CD8-positive, alpha-beta memory T cell (primary cell): Measurements from ENCODE around the gene KRT72. TPM values are rescaled to one million over a fixed set of nuclear protein-coding genes. Genes with fewer than 3 reads are reported as not detected.

Source experiments
- CTCF ChIA-PET: fragments of 350-600 bp; sonication (Branson Sonifier 250); formaldehyde crosslinking; loops from one replicate; lab custom pipeline; 2021; ENCODE audit warnings: antibody characterized with exemption; lab: Charles Lee
- POLR2A ChIA-PET: fragments of 350-600 bp; sonication (Branson Sonifier 250); formaldehyde crosslinking; loops from one replicate; lab custom pipeline; 2021; ENCODE audit warnings: antibody characterized with exemption; lab: Charles Lee
- DNase-seq, 5 donors: peaks; one replicate each; pipeline versions ENCODE4 v3.0.0 to v3.0.0-alpha.2; 2020 to 2022; ENCODE audit warnings: mixed read lengths in 1 of 5
- H3K27ac ChIP-seq: one replicate; pipeline ENCODE4 v1.7.0; 2013; ENCODE audit warnings: low read depth, mild to moderate bottlenecking, low read length, moderate library complexity
- H3K27me3 ChIP-seq: 2 replicates; pipeline ENCODE4 v1.7.0; 2013; ENCODE audit warnings: low read length, mild to moderate bottlenecking; ENCODE audit not compliant: insufficient read depth, poor library complexity, severe bottlenecking
- H3K36me3 ChIP-seq: 2 replicates; pipeline ENCODE4 v1.7.0; 2013; ENCODE audit warnings: mild to moderate bottlenecking, low read length, moderate library complexity; ENCODE audit not compliant: insufficient read depth
- H3K4me1 ChIP-seq: 2 replicates; pipeline ENCODE4 v1.7.0; 2013; ENCODE audit warnings: mild to moderate bottlenecking, low read length, moderate library complexity; ENCODE audit not compliant: insufficient read depth
- H3K4me3 ChIP-seq: 2 replicates; pipeline ENCODE4 v1.7.0; 2013; ENCODE audit warnings: mild to moderate bottlenecking, low read length
- H3K9me3 ChIP-seq: 2 replicates; pipeline ENCODE4 v1.7.0; 2013; ENCODE audit warnings: mild to moderate bottlenecking, low read length
- H3K27ac Mint-ChIP-seq, 8 donors: one replicate each; pipeline ENCODE4 v1.8.0; 2020 to 2021; ENCODE audit warnings: mixed read lengths in 8 of 8, mild to moderate bottlenecking in 6 of 8, inconsistent platforms in 3 of 8, moderate library complexity in 3 of 8
- H3K27me3 Mint-ChIP-seq, 2 donors: one replicate each; pipeline ENCODE4 v1.8.0; 2020 to 2021; ENCODE audit warnings: mixed read lengths in 2 of 2, mild to moderate bottlenecking in 1 of 2, moderate library complexity in 1 of 2
- H3K36me3 Mint-ChIP-seq, 3 donors: one replicate each; pipeline ENCODE4 v1.8.0; 2020 to 2021; ENCODE audit warnings: mixed read lengths in 3 of 3, inconsistent platforms in 1 of 3, mild to moderate bottlenecking in 1 of 3
- H3K4me1 Mint-ChIP-seq, 3 donors: one replicate each; pipeline ENCODE4 v1.8.0; 2020 to 2021; ENCODE audit warnings: mixed read lengths in 3 of 3, inconsistent platforms in 1 of 3, mild to moderate bottlenecking in 1 of 3
- H3K4me3 Mint-ChIP-seq, 7 donors: one replicate each; pipeline ENCODE4 v1.8.0; 2020 to 2021; ENCODE audit warnings: mixed read lengths in 7 of 7, mild to moderate bottlenecking in 6 of 7, moderate library complexity in 4 of 7, inconsistent platforms in 2 of 7
- H3K9me3 Mint-ChIP-seq, 5 donors: one replicate each; pipeline ENCODE4 v1.8.0; 2020 to 2022; ENCODE audit warnings: mixed read lengths in 5 of 5, mild to moderate bottlenecking in 3 of 5, moderate library complexity in 2 of 5, inconsistent platforms in 1 of 5
- polyA plus RNA-seq: library from polyadenylated mRNA; unstranded; fragments of 300-500 nt; fragmentation: Illumina TruSeq; gene quantifications from one replicate; pipeline ENCODE4 v1.2.3, GENCODE V29; 2021
- total RNA-seq, 2 experiments: library from RNA; stranded (reverse); gene quantifications; one replicate each; pipeline ENCODE4 v1.2.3, GENCODE V29; 2021

The KRT72 gene
- total and polyA plus RNA-seq, 3 experiments from 2014 or later: not detected

- Mint-ChIP-seq H3K9me3 (no peaks in the 10 kb centered on the region), H3K4me3 (no peak overlapping the region), H3K27ac (peak overlapping the region in 1 of 8 donors; percentile 26), H3K36me3 (no peaks in the 10 kb centered on the region), H3K27me3 (peaks cover 9 to 13% of the 10 kb centered on the region in 2 donors), H3K4me1 (peaks cover 24 to 33% (median 25%) of the 10 kb centered on the region in 3 donors)
- Histone ChIP-seq H3K9me3 (no peaks in the 10 kb centered on the region), H3K36me3 (no peaks in the 10 kb centered on the region), H3K27me3 (no peaks in the 10 kb centered on the region), H3K27ac (no peak overlapping the region), H3K4me1 (peaks cover 43% of the 10 kb centered on the region), H3K4me3 (no peak overlapping the region)
- POLR2A ChIA-PET: no interaction called here
- CTCF ChIA-PET: interaction anchor here (1.4 to 13.9 kb wide), 3 partner anchors 15 to 297 kb away, joined by 4 to 276 read pairs (median 6); partner anchors contain the start of gene KRT1
- DNase-seq: no peak
These were observed 19.8 kb downstream of the KRT72 start for GRCh38 chr12:52581481-52581880.

GRCh38 chr12:52581066-52581465, 20.2 kb downstream of the KRT72 start:
- Mint-ChIP-seq H3K9me3 (no peaks in the 10 kb centered on the region), H3K27me3 (peaks cover 9 to 17% of the 10 kb centered on the region in 2 donors), H3K36me3 (no peaks in the 10 kb centered on the region), H3K4me3 (no peak overlapping the region), H3K27ac (peak overlapping the region in 1 of 8 donors; percentile 26), H3K4me1 (peaks cover 20 to 29% (median 21%) of the 10 kb centered on the region in 3 donors)
- POLR2A ChIA-PET: no interaction called here
- Histone ChIP-seq H3K27me3 (no peaks in the 10 kb centered on the region), H3K4me3 (no peak overlapping the region), H3K36me3 (no peaks in the 10 kb centered on the region), H3K4me1 (peaks cover 39% of the 10 kb centered on the region), H3K27ac (no peak overlapping the region), H3K9me3 (no peaks in the 10 kb centered on the region)
- DNase-seq: no peak
- CTCF ChIA-PET: interaction anchor here (13.9 kb wide), 1 partner anchor 297 kb away, joined by 276 read pairs; no protein-coding TSS in a partner anchor

- Histone ChIP-seq H3K36me3 (no peaks in the 10 kb centered on the region), H3K4me1 (peaks cover 33% of the 10 kb centered on the region), H3K9me3 (no peaks in the 10 kb centered on the region), H3K27me3 (no peaks in the 10 kb centered on the region), H3K4me3 (no peak overlapping the region), H3K27ac (no peak overlapping the region)
- H3K27ac Mint-ChIP-seq: no peak overlapping the region
- ChIA-PET CTCF (interaction anchor here (13.9 kb wide), 1 partner anchor 298 kb away, joined by 276 read pairs; no protein-coding TSS in a partner anchor), POLR2A (no interaction called here)
- H3K9me3 Mint-ChIP-seq: no peaks in the 10 kb centered on the region
- DNase-seq: no peak
- no peaks in the 10 kb centered on the region for H3K36me3 Mint-ChIP-seq
- peaks cover 14 to 23% (median 19%) of the 10 kb centered on the region in 3 donors for H3K4me1 Mint-ChIP-seq
- peaks cover 9 to 20% of the 10 kb centered on the region in 2 donors for H3K27me3 Mint-ChIP-seq
- H3K4me3 Mint-ChIP-seq: no peak overlapping the region
These were observed 20.8 kb downstream of the KRT72 start for GRCh38 chr12:52580496-52580895.

- Mint-ChIP-seq H3K4me1 (peaks cover 7 to 16% (median 13%) of the 10 kb centered on the region in 3 donors), H3K36me3 (no peaks in the 10 kb centered on the region), H3K27ac (peak overlapping the region in 2 of 8 donors; percentile 22 to 23), H3K4me3 (no peak overlapping the region), H3K27me3 (peaks cover 9 to 20% of the 10 kb centered on the region in 2 donors), H3K9me3 (no peaks in the 10 kb centered on the region)
- no peaks in the 10 kb centered on the region for H3K9me3 ChIP-seq
- no peak for DNase-seq
- H3K27ac ChIP-seq: no peak overlapping the region
- peaks cover 26% of the 10 kb centered on the region for H3K4me1 ChIP-seq
- no peaks in the 10 kb centered on the region for H3K27me3 ChIP-seq
- ChIA-PET CTCF (interaction anchor here (1.1 to 13.9 kb wide), 2 partner anchors 18 to 298 kb away, joined by 3 to 276 read pairs; no protein-coding TSS in a partner anchor), POLR2A (no interaction called here)
- no peak overlapping the region for H3K4me3 ChIP-seq
- H3K36me3 ChIP-seq: no peaks in the 10 kb centered on the region
These were observed 21.5 kb downstream of the KRT72 start for GRCh38 chr12:52579468-52580465.

GRCh38 chr12:52578469-52578868, 22.8 kb downstream of the KRT72 start:
- CTCF ChIA-PET: interaction anchor here (1.0 to 13.9 kb wide), 3 partner anchors 11 to 300 kb away, joined by 3 to 276 read pairs (median 4); no protein-coding TSS in a partner anchor
- H3K4me1 ChIP-seq: peaks cover 20% of the 10 kb centered on the region
- H3K27ac ChIP-seq: no peak overlapping the region
- Mint-ChIP-seq H3K4me3 (no peak overlapping the region), H3K36me3 (no peaks in the 10 kb centered on the region), H3K27me3 (peaks cover 9 to 20% of the 10 kb centered on the region in 2 donors), H3K27ac (no peak overlapping the region), H3K9me3 (no peaks in the 10 kb centered on the region), H3K4me1 (peaks cover 6 to 15% (median 13%) of the 10 kb centered on the region in 3 donors)
- no peaks in the 10 kb centered on the region for H3K36me3 ChIP-seq
- no peak overlapping the region for H3K4me3 ChIP-seq
- no peak for DNase-seq
- POLR2A ChIA-PET: no interaction called here
- no peaks in the 10 kb centered on the region for H3K27me3 ChIP-seq
- H3K9me3 ChIP-seq: no peaks in the 10 kb centered on the region

- Mint-ChIP-seq H3K27ac (peak overlapping the region in 1 of 8 donors; percentile 31), H3K27me3 (peaks cover 9 to 28% of the 10 kb centered on the region in 2 donors), H3K9me3 (no peaks in the 10 kb centered on the region), H3K4me1 (peaks cover 0 to 8% (median 8%) of the 10 kb centered on the region in 3 donors), H3K4me3 (no peak overlapping the region), H3K36me3 (no peaks in the 10 kb centered on the region)
- Histone ChIP-seq H3K27me3 (no peaks in the 10 kb centered on the region), H3K9me3 (no peaks in the 10 kb centered on the region), H3K27ac (no peak overlapping the region), H3K4me1 (peaks cover 9% of the 10 kb centered on the region), H3K36me3 (no peaks in the 10 kb centered on the region), H3K4me3 (no peak overlapping the region)
- ChIA-PET POLR2A (no interaction called here), CTCF (interaction anchor here (13.9 kb wide), 1 partner anchor 301 kb away, joined by 276 read pairs; no protein-coding TSS in a partner anchor)
- no peak for DNase-seq
These were observed 23.9 kb downstream of the KRT72 start for GRCh38 chr12:52577316-52577715.

- Histone ChIP-seq H3K27ac (no peak overlapping the region), H3K9me3 (no peaks in the 10 kb centered on the region), H3K36me3 (no peaks in the 10 kb centered on the region), H3K27me3 (no peaks in the 10 kb centered on the region), H3K4me3 (no peak overlapping the region), H3K4me1 (peaks cover 9% of the 10 kb centered on the region)
- no peak overlapping the region for H3K27ac Mint-ChIP-seq
- H3K4me1 Mint-ChIP-seq: peaks cover 3 to 10% (median 8%) of the 10 kb centered on the region in 3 donors
- CTCF ChIA-PET: interaction anchor here (1.4 to 13.9 kb wide), 2 partner anchors 15 to 302 kb away, joined by 3 to 276 read pairs; no protein-coding TSS in a partner anchor
- no peaks in the 10 kb centered on the region for H3K9me3 Mint-ChIP-seq
- peak overlapping the region in 1 of 7 donors; percentile 18 for H3K4me3 Mint-ChIP-seq
- peaks cover 5 to 24% of the 10 kb centered on the region in 2 donors for H3K27me3 Mint-ChIP-seq
- no peak for DNase-seq
- H3K36me3 Mint-ChIP-seq: no peaks in the 10 kb centered on the region
- POLR2A ChIA-PET: no interaction called here
These were observed 25.3 kb downstream of the KRT72 start for GRCh38 chr12:52575948-52576347.
